G401 (cell line): ENCODE data around the gene PSMC3. TPM values are rescaled to one million over a fixed set of nuclear protein-coding genes. Genes with fewer than 3 reads are reported as not detected.
A peak's percentile ranks its signal among the peaks of the same experiment; 100 is the strongest.

Experiments
- DNase-seq: peaks from one replicate; pipeline ENCODE4 v3.0.0-alpha.2; 2015; ENCODE audit warnings: low spot score
- in situ Hi-C: cut with HindIII; loops from 2 replicates; pipeline ENCODE4 v1.10.0; 2016; ENCODE audit warnings: low sequenced_read_pairs, mixed read lengths
- total RNA-seq: library from RNA; depleted of rRNA; stranded (reverse); fragments of >200 nt; shearing (Covaris generic); gene quantifications from 2 replicates; pipeline ENCODE4 v1.2.3, GENCODE V29; 2014

PSMC3 gene
- total RNA-seq, 1 experiment from 2014 or later, result 239 TPM

DNA sequence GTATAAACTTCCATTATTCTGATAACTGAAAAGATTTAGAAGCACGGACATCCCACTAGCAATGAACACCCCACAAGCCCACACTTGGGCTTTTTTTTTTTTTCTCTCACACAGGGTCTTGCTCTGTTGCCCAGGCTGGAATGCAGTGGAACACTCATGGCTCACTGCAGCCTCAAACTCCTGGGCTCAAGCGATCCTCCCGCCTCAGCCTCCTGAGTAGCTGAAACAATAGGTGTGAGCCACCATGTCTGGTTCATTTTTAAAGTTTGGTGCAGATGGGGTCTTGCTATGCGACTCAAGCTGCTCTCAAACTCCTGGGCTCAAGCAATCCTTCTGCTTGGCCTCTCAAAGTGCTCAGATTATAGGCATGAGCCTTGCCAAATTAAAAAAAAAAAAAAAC lies 19.6 kb upstream of the PSMC3 start:
- no peak for DNase-seq
- in situ Hi-C loops, result no loop called here

DNA sequence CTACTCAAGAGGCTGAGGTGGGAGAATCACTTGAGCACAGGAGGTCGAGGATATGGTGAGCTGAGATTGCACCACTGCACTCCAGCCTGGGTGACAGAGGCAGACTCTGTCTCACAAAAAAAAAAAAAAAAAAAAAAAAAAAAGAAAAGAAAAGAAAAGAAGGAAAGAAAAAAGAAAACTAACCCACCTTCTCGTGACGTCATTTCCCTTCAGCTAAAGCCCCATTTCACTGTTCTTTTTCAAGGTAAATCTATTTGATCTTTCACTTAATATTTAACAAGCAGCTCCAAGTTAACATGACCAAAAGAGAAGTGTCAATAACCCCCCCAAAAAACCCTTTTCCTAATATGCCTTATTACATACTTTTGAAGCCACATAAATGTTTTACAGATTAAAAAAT lies 17.6 kb upstream of the PSMC3 start:
- in situ Hi-C loops, result no loop called here
- DNase-seq, result no peak

DNA sequence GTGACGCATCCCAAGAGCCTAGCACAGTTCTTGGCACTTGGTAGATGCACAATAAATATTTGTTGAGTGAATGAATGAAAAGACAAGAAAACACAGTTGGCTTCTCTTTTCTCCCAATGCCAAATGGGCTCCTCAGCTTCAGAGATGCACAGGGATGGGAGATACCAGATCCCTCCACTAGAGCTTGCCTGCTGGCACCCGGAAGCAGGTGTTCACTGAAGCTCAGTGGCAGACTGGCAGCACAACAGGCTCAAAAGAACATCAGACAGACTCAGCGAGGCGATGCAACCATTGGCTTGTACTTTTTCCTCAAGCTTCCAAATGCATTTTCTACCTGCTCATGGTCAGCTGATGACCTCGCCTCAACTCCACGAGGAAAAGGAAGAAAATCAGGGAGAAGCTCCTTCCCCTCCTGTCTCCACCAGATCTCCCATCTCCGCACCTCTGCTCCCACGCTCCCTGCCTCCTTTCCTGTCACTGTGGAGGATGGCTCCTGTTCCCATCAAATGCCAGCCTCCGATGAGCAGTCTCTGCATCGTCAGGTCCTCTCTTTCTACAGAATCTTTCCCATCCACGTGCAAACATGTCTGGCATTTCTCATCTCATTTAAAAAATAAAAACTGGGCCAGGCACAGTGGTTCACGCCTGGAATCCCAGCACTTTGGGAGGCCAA lies 16.9 kb upstream of the PSMC3 start:
- in situ Hi-C loops, result no loop called here
- DNase-seq, result peak; percentile 67

- DNase-seq, result peak; percentile 78
- in situ Hi-C loops, result no loop called here
Observed at GRCh38 chr11:47442514-47442913, 16.3 kb upstream of the PSMC3 start.

DNA sequence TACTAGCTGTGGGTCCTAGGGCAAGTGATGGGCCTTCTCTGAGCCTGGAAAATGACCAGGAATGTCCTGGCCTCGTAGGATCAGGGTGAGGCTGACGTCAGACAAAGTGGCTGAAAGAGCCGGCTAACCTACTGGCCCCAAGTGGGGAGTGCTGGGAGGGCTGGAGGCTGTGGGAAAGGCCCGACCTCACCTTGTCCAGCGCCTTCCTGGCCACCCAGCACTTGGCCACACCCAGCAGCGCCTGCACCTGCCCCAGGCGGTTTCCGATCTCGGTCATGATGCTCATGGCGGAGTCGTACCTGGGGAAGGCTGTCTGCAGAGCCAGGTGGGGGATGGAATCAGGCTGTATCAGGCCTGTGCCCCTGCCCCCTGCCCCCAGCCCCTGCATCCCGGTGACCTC lies 15.2 kb upstream of the PSMC3 start:
- no peak for DNase-seq
- in situ Hi-C loops, result no loop called here

- DNase-seq, result no peak
- in situ Hi-C loops, result no loop called here
Observed at GRCh38 chr11:47440054-47440476, 13.8 kb upstream of the PSMC3 start.

DNA sequence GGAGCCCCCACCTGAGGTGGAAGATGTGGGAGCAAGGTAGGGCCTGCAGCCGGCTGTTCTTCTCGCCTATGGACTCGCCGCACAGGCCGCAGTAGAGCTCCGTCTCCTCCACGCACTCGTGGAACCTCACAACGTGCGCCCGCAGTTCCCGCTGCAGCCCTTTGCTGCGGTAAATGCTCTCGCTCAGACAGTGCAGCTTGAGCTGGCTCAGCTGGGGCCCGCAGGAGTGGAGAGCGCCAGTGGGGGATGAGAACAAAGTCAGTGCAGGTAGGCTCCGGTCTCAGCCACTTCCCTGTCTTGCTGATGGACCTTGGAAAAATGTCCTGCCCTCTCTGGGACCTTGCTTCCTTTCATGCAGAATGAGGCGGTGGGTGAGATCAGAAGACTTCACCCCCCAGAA lies 12.5 kb upstream of the PSMC3 start:
- in situ Hi-C loops, result no loop called here
- no peak for DNase-seq

- in situ Hi-C loops, result no loop called here
Observed at GRCh38 chr11:47437746-47438418, 11.6 kb upstream of the PSMC3 start.

DNA sequence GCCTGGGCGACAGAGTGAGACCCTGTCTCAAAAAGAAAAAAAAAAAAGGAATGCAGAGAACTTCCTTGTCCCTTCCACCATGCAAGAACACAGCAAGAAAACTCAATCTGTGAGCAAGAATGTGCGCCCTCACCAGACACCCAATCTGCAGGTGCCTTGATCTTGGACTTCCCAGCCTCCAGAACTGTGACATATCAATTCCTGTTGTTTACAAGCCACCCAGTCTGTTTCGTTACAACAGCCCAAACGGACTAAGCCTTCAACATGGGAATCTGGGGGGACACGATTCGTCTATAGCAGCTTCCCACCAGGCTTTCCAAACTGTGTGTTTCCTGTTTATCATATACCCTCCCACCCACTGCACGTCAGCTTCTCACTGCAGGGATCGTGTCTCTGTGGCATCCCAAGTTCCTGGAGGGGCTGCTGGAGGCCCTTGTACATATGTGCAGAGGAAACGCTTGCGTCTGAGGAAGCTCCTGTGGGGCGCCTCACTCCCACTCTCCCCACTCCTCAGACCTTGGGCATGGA lies 11.0 kb upstream of the PSMC3 start:
- in situ Hi-C loops, result no loop called here
- no peak for DNase-seq

More at GRCh38 chr11:47437746-47438418, 11.6 kb upstream of the PSMC3 start:
- peak; percentile 65 for DNase-seq

DNA sequence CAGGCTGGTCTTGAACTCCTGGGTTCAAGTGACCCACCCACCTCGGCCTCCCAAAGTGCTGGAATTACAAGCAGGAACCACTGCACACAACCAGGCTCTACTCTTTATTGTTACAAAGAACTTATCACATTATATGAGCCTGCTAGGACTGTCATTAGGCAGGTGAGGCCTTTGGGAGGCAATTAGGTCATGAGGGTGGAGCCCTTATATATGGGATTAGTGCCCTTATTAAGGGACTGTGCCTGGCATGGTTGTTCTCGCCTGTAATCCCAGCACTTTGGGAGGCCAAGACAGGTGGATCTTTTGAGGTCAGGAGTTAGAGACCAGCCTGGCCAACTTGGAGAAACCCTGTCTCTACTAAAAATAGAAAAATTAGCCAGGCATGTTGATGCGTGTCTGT lies 10.5 kb upstream of the PSMC3 start:
- in situ Hi-C loops, result no loop called here

GRCh38 chr11:47435687-47436086 lies 9.4 kb upstream of the PSMC3 start:
- no peak for DNase-seq
- in situ Hi-C loops, result no loop called here

More for the DNA sequence above, 10.5 kb upstream of the PSMC3 start:
- DNase-seq, result no peak

DNA sequence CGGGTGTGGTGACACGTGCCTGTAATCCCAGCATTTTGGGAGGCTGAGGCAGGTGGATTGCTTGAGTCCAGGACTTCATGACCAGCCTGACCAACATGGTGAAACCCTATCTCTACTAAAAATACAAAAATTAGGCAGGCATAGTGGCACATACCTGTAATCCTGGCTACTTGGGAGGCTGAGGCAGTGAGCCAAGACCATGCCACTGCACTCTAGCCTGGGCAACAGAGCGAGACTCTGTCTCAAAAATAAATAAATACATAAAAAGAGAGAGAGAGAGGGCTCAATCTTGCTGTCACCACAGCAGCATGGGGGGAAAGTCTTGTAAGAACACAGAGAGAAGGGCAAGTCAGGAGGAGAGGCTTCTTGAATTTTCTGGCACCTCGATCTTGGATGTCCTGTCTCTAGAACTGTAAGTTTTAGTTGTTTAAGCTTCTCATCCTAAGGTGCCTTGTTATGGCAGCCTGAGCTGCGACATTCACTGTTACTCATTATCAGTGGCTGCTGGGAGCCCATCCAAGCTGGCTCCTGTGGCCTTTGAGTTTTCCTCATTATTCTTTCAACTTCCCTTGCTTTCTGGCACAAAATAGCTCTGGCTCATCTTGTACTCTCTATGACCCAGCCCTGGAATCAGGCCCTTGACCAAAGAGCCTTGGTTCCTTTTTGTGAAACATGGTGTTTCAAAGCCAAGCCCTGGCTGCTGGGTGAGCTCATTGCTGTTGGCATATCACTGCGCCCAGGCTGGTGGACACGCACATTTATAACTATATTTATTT lies 8.0 kb upstream of the PSMC3 start:
- peak; percentile 61 for DNase-seq
- in situ Hi-C loops, result no loop called here

DNA sequence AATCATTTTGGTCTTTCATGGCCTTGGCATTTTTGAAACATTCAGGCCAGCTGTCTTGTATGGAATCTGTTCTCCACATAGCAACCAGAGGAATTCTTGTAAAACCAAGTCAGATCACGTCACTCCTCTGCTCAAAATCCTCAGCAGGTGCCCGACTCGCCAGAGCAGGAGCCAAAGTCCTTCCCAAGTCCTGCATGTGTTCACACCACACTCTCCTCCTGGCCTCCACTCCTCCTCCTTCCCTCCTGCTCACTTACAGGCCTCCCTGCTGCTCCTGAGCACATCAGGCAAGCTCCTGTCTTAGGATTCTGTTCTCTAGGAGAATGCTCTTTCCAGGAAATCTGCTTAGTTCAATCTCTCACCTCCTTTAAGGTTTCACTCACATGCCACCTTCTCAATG lies 6.9 kb upstream of the PSMC3 start:
- in situ Hi-C loops, result no loop called here
- no peak for DNase-seq

DNA sequence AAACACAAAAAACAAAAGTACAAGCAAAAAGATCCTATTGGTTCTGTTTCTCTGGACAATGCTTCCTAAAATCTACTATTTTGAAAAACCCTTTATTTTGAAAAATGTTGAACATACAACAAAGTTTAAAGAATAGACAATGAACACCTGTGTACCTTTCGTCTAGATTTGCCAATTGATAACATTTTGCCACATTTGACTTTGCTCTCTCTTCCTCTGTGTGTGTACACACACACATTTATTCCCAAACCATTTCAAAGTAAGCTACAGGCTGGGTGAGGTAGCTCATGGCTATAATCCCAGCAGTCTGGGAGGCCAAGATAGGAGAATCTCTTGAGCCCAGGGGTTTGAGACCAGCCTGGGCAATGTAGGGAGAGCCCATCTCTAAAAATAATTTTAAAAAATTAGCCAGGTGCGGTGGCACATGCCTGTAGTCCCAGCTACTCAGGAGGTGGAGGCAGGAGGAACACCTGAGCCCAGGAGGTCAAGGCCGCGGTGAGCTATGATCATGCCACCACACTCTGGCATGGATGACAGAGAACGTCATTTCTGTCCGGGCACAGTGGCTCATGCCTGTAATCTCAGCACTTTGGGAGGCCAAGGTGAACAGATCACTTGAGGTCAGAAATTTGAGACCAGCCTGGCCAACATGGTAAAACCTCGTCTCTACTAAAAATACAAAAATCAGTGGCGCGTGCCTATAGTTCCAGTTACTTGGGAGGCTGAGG lies 5.3 kb upstream of the PSMC3 start:
- DNase-seq, result no peak
- in situ Hi-C loops, result no loop called here

GRCh38 chr11:47430524-47430923 lies 4.3 kb upstream of the PSMC3 start:
- no peak for DNase-seq
- in situ Hi-C loops, result no loop called here

GRCh38 chr11:47425611-47426010 lies 628 bp downstream of the PSMC3 start:
- DNase-seq, result no peak

DNA sequence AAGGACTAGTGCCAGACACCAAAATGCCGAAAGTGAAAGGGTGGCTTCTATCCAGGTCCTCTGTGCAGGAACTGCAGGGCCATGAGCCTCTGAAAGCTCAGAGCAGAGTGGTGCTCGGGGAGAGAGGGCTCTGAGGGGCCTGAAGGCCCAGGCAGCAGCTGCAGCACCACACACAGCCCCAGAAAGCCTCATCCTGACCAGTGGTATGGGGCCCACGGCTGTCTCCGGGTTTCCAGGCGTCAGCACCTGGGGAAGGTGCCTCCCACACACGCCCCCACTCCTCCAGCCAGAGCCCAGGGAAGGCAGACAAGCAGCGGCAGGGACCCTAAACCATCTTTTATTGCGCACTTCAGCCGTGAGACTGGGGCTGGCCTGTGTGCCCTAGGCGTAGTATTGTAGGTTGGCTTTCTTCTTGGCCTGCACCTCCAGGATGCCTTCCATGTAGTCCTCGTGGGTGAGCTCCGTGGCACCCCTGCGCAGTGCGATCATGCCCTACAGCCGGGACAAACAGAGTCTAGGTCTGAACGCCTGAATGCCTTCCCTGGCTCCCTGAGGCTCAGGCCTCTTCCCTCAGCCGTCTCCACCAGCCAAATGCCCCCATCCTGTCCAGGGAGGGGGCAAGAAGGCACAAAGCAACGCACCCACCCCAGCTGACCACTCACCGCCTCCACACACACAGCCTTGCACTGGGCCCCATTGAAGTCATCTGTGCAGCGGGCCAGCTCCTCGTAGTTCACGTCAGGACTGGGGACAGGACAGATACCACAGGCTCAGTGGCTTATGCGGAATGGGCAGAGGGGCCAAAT lies 7.6 kb downstream of the PSMC3 start:
- in situ Hi-C loops, result no loop called here
- no peak for DNase-seq

More at GRCh38 chr11:47425611-47426010, 628 bp downstream of the PSMC3 start:
- in situ Hi-C loops, result no loop called here

GRCh38 chr11:47417712-47418111 lies 8.5 kb downstream of the PSMC3 start:
- in situ Hi-C loops, result no loop called here

More at GRCh38 chr11:47417712-47418111, 8.5 kb downstream of the PSMC3 start:
- no peak for DNase-seq
